Epithelial cell of proximal tubule (primary cell): ENCODE measurements around the gene FAM222A. TPM values are rescaled to one million over a fixed set of nuclear protein-coding genes. Genes with fewer than 3 reads are reported as not detected.

Source experiments
- DNase-seq: peaks from one replicate; pipeline ENCODE4 v3.0.0-alpha.2; 2011; ENCODE audit warnings: low read depth
- H3K4me3 ChIP-seq: 2 replicates; pipeline ENCODE4 v1.5.1; 2011; ENCODE audit warnings: low read depth, mild to moderate bottlenecking, low read length
- total RNA-seq: library from RNA; depleted of rRNA; stranded (reverse); fragments of >200 nt; gene quantifications from 2 replicates; pipeline ENCODE4 v1.2.3, GENCODE V29; 2015
- TF ChIP-seq, protein P1 (sequence below): conservative IDR thresholded peaks from 2 replicates; pipeline ENCODE4 v1.5.1; 2012; ENCODE audit warnings: low read depth, mild to moderate bottlenecking, low read length

FAM222A gene
- total RNA-seq, 1 donor from 2014 or later, result 0.52 TPM

DNA sequence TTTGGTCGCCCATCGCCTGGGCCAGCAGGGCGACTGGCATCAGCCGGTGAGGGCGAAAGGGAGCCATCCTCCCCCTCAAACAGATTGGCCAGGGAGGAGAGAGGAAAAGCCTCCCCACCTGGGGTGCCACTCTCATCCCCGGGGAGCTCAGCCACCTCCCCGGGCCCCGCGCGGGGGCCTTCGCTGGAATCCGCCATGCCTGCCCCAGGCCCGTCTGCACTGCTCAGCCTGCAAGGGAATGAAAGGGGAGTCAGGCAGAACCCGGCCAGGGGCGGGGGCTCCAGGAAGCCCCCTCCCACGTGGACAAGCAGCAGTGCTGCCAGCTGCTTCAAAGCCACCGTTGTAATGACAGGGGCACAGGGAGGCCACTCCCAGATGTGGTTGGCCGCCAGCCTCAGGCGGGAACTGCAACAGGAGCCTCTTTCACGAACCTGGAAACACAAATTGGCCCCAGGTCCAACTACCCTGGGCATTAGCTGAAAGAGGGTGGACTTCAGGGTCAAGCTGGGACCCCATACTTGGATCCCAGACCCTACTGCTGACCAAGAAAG, 101.0 kb downstream of the FAM222A start:
- no peak overlapping the region for H3K4me3 ChIP-seq
- TF ChIP-seq, protein P1, sequence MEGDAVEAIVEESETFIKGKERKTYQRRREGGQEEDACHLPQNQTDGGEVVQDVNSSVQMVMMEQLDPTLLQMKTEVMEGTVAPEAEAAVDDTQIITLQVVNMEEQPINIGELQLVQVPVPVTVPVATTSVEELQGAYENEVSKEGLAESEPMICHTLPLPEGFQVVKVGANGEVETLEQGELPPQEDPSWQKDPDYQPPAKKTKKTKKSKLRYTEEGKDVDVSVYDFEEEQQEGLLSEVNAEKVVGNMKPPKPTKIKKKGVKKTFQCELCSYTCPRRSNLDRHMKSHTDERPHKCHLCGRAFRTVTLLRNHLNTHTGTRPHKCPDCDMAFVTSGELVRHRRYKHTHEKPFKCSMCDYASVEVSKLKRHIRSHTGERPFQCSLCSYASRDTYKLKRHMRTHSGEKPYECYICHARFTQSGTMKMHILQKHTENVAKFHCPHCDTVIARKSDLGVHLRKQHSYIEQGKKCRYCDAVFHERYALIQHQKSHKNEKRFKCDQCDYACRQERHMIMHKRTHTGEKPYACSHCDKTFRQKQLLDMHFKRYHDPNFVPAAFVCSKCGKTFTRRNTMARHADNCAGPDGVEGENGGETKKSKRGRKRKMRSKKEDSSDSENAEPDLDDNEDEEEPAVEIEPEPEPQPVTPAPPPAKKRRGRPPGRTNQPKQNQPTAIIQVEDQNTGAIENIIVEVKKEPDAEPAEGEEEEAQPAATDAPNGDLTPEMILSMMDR, result no peak
- no peak for DNase-seq

DNA sequence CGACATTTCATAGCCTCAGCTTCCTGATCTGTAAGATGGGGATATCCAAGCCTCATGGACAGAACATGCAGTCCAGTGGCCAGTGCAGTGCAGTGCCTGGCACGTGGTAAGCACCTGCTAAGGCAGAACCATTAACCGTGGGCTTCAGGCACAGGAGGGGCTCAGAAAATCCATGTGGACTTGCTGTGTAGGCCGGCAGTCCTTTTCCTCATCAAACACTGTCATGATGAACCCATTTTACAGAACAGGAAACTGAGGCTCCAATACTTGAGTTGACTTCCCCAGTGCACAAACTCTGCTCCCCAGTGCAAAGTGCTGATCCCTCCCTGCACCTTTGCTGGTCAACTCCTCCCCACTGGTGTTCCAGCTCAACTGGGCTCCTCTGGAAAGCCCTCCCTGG, 101.6 kb downstream of the FAM222A start:
- no peak for DNase-seq
- H3K4me3 ChIP-seq, result no peak overlapping the region
- TF ChIP-seq, protein P1, result no peak

DNA sequence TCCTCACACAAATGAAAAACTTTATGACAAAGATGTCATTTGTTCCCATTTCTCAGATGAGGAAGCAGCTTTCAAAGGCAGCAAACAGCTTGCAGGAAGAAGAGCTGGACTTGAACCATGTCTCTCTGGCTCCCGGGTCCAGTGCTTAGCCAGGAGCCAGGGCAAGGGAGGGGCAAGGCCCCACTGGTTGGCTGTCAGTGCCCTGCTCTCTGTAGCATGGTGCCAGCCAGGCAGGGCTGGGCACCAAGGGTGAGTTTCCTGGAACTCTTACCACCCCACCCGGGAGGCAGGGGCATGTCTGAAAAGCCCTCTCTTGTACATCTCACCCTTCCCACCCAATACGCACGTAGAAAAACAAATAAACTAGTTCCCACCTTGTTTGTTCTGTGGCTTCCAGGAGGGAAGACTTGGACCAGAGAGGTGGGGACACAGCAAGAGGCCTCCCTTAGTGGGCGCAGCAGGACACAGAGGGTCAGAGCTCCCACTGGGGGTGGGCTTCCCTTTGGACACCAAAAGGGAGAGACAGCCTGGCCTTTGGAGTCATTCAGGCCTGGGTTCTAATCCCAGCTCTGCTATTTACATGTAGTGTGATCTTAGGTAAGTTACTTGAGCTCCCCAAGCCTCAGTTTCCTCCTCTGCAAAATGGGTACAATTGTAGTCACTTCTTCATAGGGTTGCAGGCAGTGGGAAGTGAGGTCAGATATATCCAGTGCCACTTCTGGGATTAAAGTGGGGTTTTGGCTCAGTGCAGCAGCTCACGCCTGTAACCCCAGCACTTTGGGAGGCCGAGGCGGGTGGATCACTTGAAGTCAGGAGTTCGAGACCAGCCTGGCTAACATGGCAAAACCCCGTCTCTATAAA, 102.4 kb downstream of the FAM222A start:
- DNase-seq, result no peak
- H3K4me3 ChIP-seq, result no peak overlapping the region
- TF ChIP-seq, protein P1, result no peak

DNA sequence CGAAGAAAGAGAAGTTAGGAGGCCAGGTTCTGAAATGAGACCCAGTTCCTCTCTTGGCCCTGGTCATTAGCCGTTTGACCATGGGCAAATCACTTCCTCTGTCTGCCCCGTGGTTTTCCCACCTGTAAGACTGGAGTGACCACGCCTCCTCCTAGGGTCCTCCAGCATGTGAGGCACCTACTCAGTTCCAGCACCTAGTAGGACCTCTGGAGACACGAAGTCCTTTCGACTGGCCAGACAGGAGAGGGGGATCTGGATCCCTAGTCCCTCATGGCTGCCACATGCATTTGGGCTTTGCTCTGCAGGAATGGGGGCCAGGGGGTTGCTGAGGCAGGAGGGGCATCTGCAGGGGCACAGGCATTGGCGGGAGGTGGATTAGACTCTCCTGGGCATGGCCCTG, 103.2 kb downstream of the FAM222A start:
- TF ChIP-seq, protein P1, result no peak
- no peak overlapping the region for H3K4me3 ChIP-seq
- no peak for DNase-seq

DNA sequence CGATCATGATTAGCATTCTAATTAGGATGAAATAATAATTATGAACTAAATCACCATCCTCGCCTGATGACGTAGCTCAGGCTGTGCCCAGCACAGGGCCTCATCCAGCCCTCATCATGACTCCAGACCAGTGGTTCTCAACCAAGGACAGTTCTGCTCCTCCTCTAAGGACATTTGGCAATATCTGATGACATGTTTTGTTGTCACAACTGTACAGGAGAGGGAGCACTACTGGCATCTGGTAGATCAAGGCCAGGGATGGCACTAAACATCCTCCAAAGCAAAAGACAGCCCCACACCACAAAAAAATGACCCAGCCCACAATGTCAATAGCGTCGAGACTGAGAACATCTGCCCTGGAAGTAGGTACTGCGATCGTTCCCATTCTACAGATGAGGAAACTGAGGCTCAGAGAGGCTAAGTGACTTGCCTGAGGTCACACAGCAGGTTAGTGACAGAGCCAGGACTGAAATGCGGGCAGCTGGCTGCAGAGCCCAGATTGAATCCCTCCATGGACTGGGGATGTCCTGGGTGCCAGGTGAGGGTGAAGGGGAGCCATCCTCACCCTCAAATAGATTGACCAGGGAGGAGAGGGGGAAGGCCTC, 104.1 kb downstream of the FAM222A start:
- TF ChIP-seq, protein P1, result no peak
- no peak overlapping the region for H3K4me3 ChIP-seq

DNA sequence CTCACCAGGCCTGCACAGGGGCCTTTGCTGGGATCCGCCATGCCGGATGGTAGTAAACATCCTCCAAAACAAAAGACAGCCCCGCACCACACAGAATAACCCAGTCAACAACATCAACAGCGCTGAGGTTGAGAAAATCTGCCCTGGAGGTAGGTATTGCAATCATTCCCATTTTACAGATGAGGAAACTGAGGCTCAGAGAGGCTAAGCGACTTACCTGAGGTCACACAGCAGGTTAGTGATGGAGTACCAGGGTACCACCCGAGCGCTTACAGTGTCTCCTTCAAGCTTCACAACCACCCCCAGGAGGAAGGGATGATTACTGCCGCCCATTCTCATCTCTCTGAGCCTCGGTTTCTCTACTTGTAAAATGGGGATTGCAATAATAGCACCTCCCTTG, 104.6 kb downstream of the FAM222A start:
- no peak overlapping the region for H3K4me3 ChIP-seq
- TF ChIP-seq, protein P1, result no peak
- DNase-seq, result no peak

More for the DNA sequence above, 104.1 kb downstream of the FAM222A start:
- no peak for DNase-seq
